GM19397 (cell line): ENCODE results near the gene FTSJ3.

Experiments
- ATAC-seq: cut with Tn5 transposase; IDR thresholded peaks from one replicate; pipeline ENCODE4 v1.9.1; 2021; ENCODE audit warnings: mild to moderate bottlenecking, moderate library complexity; ENCODE audit not compliant: unreplicated experiment

Gene FTSJ3

GRCh38 chr17:63830904-63831491 is 3.5 kb upstream of the FTSJ3 start:
- no peak for ATAC-seq

- no peak for ATAC-seq
These were observed 2.8 kb upstream of the FTSJ3 start for GRCh38 chr17:63830278-63830677.

- no peak for ATAC-seq
These were observed 1.5 kb upstream of the FTSJ3 start for GRCh38 chr17:63828936-63829335.

GRCh38 chr17:63827801-63828221 is 348 bp upstream of the FTSJ3 start:
- no peak for ATAC-seq

GRCh38 chr17:63826468-63827001 is 928 bp downstream of the FTSJ3 start:
- no peak for ATAC-seq

- ATAC-seq: no peak
These were observed 3.1 kb downstream of the FTSJ3 start for GRCh38 chr17:63824362-63824761.

- ATAC-seq: no peak
These were observed 3.7 kb downstream of the FTSJ3 start for GRCh38 chr17:63823659-63824331.

- ATAC-seq: no peak
These were observed 4.9 kb downstream of the FTSJ3 start for GRCh38 chr17:63822537-63822936.

- no peak for ATAC-seq
These were observed 5.7 kb downstream of the FTSJ3 start for GRCh38 chr17:63821804-63822203.

GRCh38 chr17:63820963-63821561 is 6.4 kb downstream of the FTSJ3 start:
- no peak for ATAC-seq

- no peak for ATAC-seq
These were observed 7.6 kb downstream of the FTSJ3 start for GRCh38 chr17:63819585-63820537.

- no peak for ATAC-seq
These were observed 8.3 kb downstream of the FTSJ3 start for GRCh38 chr17:63819131-63819530.

- no peak for ATAC-seq
These were observed 9.6 kb downstream of the FTSJ3 start for GRCh38 chr17:63817736-63818385.

GRCh38 chr17:63816669-63817068 is 10.8 kb downstream of the FTSJ3 start:
- no peak for ATAC-seq

GRCh38 chr17:63816123-63816522 is 11.3 kb downstream of the FTSJ3 start:
- ATAC-seq: no peak

GRCh38 chr17:63809970-63810369 is 17.5 kb downstream of the FTSJ3 start:
- no peak for ATAC-seq

- ATAC-seq: no peak
These were observed 21.9 kb downstream of the FTSJ3 start for GRCh38 chr17:63805591-63805990.

GRCh38 chr17:63804328-63804727 is 23.1 kb downstream of the FTSJ3 start:
- no peak for ATAC-seq

- ATAC-seq: no peak
These were observed 26.7 kb downstream of the FTSJ3 start for GRCh38 chr17:63800783-63801182.

- no peak for ATAC-seq
These were observed 28.8 kb downstream of the FTSJ3 start for GRCh38 chr17:63798572-63799106.
